Adipocyte (in vitro differentiated cells): ENCODE measurements around the gene MAMSTR.

Experiments used
- DNase-seq: peaks from one replicate; pipeline ENCODE4 v3.0.0-alpha.2; 2015; ENCODE audit warnings: low read depth
- H3K27me3 ChIP-seq: replicated peaks from 2 replicates; pipeline ENCODE4 v1.7.0; 2013; ENCODE audit warnings: mild to moderate bottlenecking, low read length, moderate library complexity; ENCODE audit not compliant: control insufficient read depth, insufficient read depth
- H3K36me3 ChIP-seq: 2 replicates; pipeline ENCODE4 v1.7.0; 2013; ENCODE audit warnings: low read length, mild to moderate bottlenecking, moderate library complexity; ENCODE audit not compliant: control insufficient read depth, insufficient read depth, severe bottlenecking
- H3K4me1 ChIP-seq: 2 replicates; pipeline ENCODE4 v1.7.0; 2013; ENCODE audit warnings: mild to moderate bottlenecking, low read length, moderate library complexity; ENCODE audit not compliant: control insufficient read depth, insufficient read depth
- H3K4me3 ChIP-seq: 2 replicates; pipeline ENCODE4 v1.7.0; 2013; ENCODE audit warnings: mild to moderate bottlenecking, low read length, moderate library complexity
- H3K9ac ChIP-seq: 2 replicates; pipeline ENCODE4 v1.7.0; 2013; ENCODE audit warnings: mild to moderate bottlenecking, low read length, moderate library complexity
- H3K9me3 ChIP-seq: 2 replicates; pipeline ENCODE4 v1.7.0; 2013; ENCODE audit warnings: mild to moderate bottlenecking, low read length, moderate library complexity; ENCODE audit not compliant: control insufficient read depth

Gene MAMSTR

DNA sequence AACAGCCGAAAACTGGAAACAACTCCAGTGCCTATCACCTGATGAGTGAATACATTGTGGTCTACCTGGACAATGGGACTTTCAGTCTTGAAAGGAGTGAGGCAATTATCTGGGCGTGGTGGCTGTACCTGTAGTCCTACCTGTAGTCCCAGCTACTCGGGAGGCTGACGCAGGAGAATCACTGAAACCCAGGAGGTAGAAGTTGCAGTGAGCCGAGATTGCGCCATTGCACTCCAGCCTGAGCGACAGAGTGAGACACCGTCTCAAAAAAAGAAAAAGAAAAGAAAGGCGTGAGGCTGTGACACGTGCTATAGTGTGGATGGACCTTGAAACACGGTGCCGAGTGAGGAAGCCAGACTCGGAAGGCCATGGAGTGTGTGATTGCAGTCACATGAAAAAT is 42.6 kb downstream of the MAMSTR start:
- H3K9ac ChIP-seq, result no peak overlapping the region
- no peak for DNase-seq
- no peaks in the 10 kb centered on the region for H3K4me1 ChIP-seq
- no peaks in the 10 kb centered on the region for H3K9me3 ChIP-seq
- H3K36me3 ChIP-seq, result no peaks in the 10 kb centered on the region
- H3K27me3 ChIP-seq, result peaks cover 7% of the 10 kb centered on the region
- no peak overlapping the region for H3K4me3 ChIP-seq

DNA sequence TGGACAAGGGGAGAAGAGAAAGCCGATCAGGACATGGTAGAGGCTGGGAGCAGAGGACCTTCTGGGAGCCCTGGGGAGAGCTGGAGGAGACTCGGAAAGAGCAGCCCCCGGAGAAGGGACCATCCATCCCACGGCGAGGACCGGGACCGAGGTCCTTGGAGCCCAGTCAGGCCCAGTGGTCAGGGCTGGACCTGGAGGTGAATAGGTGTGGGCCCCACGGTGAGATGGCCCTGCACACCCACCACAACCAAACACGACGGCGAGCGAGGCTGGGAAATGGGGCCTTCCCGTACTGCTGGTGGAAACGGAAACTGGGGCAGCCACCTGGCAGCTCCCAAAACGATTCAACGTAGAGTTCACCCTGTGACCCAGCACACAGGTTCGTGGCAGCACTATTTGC is 43.0 kb downstream of the MAMSTR start:
- Histone ChIP-seq H3K36me3 (no peaks in the 10 kb centered on the region), H3K27me3 (peaks cover 7% of the 10 kb centered on the region), H3K9ac (no peak overlapping the region), H3K4me1 (no peaks in the 10 kb centered on the region), H3K9me3 (no peaks in the 10 kb centered on the region), H3K4me3 (no peak overlapping the region)
- no peak for DNase-seq

DNA sequence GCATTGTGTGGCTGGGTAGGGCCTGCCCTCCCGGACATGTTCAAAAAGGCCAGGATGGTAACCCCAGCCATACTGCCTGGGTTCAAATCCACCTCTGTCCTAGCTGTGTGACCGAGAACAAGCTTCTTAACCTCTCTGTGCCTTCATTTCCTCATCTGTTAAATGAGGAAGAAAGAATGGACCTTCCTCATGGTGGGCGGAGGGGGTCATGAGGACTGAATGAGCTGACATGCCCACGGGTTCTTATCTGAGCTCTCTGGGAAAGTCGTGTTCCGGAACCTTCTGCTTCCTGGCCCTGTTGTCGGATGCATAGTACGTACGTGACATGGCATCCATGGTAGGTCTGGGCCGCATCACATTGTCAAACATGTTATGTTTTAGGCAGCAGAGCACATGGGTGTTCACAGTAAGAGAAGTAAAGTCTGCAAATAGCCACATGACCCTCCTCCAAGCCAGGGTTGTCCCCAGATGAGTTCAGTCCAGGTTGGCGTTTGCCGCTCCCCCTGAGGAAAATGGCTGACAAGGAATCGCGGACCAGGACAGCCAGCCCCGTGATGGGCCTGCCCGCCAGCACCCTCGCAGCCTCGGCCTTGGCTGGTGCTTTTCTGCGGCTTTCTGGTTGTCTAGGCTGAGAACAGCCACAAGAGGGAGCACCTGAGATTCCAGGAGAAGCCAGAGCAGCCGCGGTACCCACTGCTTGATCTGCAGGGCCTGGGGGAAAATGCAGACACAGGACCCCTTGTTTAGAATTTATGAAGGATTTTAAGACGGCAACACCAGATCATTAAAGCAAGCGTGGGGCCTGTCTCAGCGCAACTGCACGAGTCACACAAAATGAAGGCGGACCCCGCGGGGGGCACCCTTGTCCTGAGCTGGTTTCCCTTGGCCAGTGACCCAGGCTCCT is 44.4 kb downstream of the MAMSTR start:
- no peaks in the 10 kb centered on the region for H3K36me3 ChIP-seq
- H3K4me3 ChIP-seq, result no peak overlapping the region
- no peaks in the 10 kb centered on the region for H3K4me1 ChIP-seq
- peak overlapping the region; percentile 50 for H3K9ac ChIP-seq
- H3K27me3 ChIP-seq, result peaks cover 7% of the 10 kb centered on the region
- H3K9me3 ChIP-seq, result no peaks in the 10 kb centered on the region
- DNase-seq, result peak; percentile 94

DNA sequence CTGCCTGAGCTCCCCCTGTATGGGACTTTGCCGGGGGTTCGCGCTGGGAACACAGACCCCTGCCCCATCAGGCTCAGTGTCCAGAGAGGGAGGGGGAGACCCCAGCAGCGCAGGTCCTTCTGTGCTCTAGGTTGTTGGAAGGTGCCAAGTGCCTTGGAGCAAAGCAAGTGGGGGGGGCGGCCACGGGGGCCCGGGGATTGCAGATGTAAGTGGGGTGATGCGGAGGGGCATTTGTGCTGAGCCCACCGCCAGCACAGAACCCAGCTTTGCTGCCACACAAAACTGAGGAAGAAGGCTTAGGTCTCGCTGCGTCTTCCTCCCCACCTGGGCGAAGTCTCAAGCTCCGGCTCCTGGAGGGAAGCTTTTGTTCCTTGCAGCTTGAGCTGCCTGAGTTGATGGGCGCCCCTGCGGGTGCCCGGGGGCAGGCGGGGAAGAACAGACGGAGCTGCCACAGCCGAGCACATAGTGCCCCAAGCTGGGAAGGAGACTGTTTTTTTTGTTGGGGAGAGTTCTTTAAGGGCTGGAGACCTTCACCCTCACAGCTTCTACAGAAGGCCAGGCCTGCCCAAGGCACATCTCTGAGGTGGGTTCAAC is 45.2 kb downstream of the MAMSTR start:
- no peak for DNase-seq
- no peaks in the 10 kb centered on the region for H3K9me3 ChIP-seq
- H3K9ac ChIP-seq, result no peak overlapping the region
- no peaks in the 10 kb centered on the region for H3K4me1 ChIP-seq
- H3K36me3 ChIP-seq, result no peaks in the 10 kb centered on the region
- no peak overlapping the region for H3K4me3 ChIP-seq
- peaks cover 7% of the 10 kb centered on the region for H3K27me3 ChIP-seq

DNA sequence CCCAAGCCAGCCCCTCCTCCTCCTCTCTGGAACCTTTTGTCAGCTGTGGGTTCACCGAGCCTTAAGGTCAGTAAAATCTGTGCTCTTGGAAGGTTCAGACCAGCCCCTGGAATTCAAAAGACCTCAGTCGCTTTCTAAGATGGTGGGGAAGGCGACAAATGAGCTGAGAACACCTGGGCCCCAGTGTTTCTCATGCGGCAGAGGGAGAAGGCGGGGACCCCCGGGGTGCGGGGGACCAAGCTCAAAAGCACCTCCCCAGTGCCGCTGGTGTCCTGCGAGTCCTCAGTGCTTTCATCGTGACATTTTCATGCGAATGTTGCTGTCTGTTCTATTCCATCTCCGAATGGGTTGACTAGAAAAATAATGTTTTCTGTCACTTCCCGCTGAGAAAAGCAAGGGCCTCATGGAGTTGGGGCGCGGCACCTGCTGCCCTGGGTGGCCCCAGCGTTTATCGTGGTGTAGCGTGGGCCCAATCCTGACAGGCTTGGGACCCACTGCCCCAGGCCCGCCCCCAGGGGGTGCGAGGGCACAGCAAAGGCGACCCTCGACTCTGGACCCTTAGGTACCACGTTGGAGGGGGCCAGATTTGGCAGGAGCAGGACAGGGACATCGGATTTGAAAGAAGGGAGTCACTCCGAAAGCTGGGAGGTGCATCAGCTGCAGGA is 46.0 kb downstream of the MAMSTR start:
- H3K36me3 ChIP-seq, result no peaks in the 10 kb centered on the region
- H3K9ac ChIP-seq, result no peak overlapping the region
- no peaks in the 10 kb centered on the region for H3K9me3 ChIP-seq
- H3K27me3 ChIP-seq, result peaks cover 7% of the 10 kb centered on the region
- DNase-seq, result no peak
- H3K4me3 ChIP-seq, result no peak overlapping the region
- no peaks in the 10 kb centered on the region for H3K4me1 ChIP-seq

DNA sequence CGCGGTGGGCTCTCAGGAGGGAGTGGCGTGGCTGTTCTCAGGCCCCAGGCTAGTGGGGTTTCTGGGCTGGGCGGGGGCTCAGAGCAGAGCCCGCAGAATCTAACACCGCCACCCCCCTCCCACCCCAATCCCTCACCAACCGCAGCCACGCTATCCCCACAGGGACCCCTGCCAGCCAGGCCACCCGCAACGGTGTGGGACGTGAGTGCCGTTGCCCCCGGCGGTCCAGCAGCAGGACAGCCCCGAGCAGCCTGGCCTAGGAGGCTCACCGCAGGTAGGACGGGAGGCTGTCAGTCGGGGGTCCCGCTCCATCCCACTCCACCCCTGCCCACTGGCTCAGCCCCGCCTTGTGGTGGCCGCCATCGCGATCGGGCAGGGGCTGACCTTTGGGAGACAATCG is 46.5 kb downstream of the MAMSTR start, which contains the start of gene NTN5:
TSS of gene NTN5 (minus strand) at position 24 of the 400 bp plus-strand sequence. CDS start 2,031 bp downstream, outside the sequence.
- Histone ChIP-seq H3K27me3 (peaks cover 7% of the 10 kb centered on the region), H3K4me1 (no peaks in the 10 kb centered on the region), H3K9ac (no peak within 1 kb of the TSS), H3K9me3 (no peaks in the 10 kb centered on the region), H3K4me3 (no peak within 1 kb of the TSS), H3K36me3 (no peaks in the 10 kb centered on the region)
- no peak for DNase-seq

DNA sequence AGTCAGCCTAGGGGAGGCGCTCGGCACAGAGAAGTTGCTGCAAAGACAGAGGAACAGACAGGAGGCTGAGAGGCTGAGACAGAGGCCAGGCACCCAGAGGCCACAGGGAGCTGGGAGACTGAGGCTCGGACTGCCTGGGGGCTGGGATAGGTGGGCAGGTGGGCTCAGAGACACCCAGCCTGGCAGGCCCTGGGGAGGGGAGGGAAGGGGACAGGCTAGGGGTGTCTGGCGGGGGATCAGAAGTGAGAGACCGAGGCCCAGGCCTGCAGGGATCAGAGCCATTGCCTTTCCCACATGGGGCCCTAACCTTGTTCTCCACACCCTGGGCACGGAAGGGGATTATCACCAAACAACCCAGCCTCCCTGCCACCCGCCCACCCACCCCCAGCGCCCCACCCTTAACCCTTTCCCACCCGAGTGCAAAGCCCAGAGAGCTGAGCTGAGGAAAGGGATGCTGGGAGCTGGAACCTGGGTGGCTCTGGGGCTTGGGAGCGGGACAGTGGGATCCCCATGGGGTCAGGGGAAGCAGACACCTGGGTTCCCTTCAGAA is 48.0 kb downstream of the MAMSTR start:
- Histone ChIP-seq H3K27me3 (peaks cover 3% of the 10 kb centered on the region), H3K9me3 (no peaks in the 10 kb centered on the region), H3K4me1 (no peaks in the 10 kb centered on the region), H3K4me3 (no peak overlapping the region), H3K36me3 (no peaks in the 10 kb centered on the region), H3K9ac (no peak overlapping the region)
- no peak for DNase-seq

DNA sequence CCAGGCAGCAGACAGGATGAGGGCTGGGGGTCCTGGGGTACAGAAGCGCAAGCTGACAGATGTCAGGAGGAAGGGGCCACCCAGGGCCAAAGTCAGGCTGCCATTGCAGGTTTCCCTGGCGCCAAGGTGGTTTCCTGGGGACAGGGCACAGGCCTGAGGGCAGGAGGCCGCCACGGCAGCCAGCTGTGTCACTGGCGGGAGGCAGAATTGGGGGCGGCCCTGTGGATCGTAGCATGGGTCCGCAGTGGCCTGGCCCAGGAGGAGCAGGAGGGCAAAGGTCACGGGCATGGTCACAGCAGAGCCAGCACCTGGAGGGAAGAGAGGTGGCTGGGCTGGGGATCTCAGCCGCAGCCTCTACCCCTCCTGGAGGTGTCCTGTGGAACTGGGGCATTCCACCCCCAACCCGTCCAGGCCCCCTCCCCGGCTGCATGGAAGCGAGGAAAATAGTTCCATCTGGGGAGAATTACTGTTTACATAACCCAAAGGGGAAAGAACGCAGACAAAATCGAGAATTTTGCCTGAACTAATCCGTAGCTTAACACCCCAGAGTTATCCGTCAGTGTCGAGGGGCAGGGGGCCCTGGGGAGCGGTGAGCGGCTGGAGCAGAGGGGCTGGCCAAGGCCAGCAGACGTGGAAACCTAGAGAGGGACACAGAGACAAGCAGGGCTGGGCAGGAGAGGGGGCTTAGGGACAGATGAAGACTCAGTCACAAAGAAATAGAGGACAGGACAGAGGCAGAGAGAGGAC is 48.7 kb downstream of the MAMSTR start:
- Histone ChIP-seq H3K36me3 (no peaks in the 10 kb centered on the region), H3K4me3 (no peak overlapping the region), H3K4me1 (no peaks in the 10 kb centered on the region), H3K27me3 (peaks cover 3% of the 10 kb centered on the region), H3K9ac (no peak overlapping the region), H3K9me3 (no peaks in the 10 kb centered on the region)
- no peak for DNase-seq

DNA sequence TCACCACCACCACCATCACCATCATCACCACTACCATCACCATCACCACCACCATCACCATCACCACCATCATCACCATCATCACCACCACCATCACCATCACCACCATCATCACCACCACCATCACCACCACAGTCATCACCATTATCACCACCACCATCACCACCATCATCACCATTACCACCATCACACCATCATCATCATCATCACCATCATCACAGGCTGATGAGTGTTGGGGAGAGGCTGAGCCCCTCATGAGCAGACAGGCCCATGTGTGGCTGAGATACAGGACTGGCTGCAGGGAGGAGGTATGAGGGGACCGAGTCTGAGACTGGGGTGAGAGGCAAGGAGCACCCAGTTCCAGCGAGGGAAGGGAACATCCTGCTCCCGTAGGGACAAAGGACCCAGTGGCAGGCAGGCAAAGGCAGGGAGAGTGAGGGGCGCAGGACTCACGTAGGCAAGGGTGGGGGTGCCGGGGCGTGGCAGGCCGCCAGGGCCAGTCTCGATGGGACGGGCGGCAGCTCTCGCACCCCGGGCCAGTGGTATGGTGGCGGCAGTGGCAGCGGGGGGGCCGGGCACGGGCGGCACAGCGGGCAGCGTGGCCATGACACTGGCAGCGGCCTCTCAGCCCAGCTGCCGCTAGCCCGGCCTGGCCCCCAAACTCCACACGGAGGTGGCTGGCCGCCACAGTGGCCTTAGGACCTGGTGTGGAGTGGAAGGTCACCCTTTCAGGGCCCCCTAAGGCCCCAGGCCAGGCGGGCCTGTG is 49.4 kb downstream of the MAMSTR start:
- no peaks in the 10 kb centered on the region for H3K36me3 ChIP-seq
- H3K4me1 ChIP-seq, result no peaks in the 10 kb centered on the region
- H3K9ac ChIP-seq, result no peak overlapping the region
- H3K9me3 ChIP-seq, result no peaks in the 10 kb centered on the region
- no peak for DNase-seq
- peaks cover 2% of the 10 kb centered on the region for H3K27me3 ChIP-seq
- H3K4me3 ChIP-seq, result no peak overlapping the region

DNA sequence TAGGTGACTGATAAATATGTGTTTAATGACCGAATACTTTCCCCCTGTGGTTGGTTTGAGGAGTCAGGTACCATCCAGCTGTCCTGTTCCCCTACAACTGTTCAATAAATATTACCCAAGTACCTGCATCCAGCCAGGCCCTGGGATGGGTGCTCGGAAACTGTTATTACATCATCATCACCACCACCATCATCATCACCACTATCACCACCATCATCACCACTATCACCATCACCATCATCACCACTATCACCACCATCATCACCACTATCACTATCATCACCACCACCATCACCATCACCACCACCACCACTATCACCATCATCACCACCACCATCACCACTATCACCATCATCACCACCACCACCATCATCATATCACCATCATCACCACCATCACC is 50.8 kb downstream of the MAMSTR start:
- Histone ChIP-seq H3K36me3 (no peaks in the 10 kb centered on the region), H3K4me1 (no peaks in the 10 kb centered on the region), H3K27me3 (no peaks in the 10 kb centered on the region), H3K9me3 (no peaks in the 10 kb centered on the region), H3K4me3 (no peak overlapping the region), H3K9ac (no peak overlapping the region)
- no peak for DNase-seq
